Measurements from ENCODE around the gene C17orf75.

GRCh38 chr17:32285306-32285705 lies 56.7 kb downstream of the C17orf75 start:
- no peak for TF ChIP-seq CTCF (IDR thresholded peaks at IDR 0.05)
- TF ChIP-seq POLR2AphosphoS5 (IDR thresholded peaks at IDR 0.05): no peak
